ENCODE measurements around the gene MTHFR.

DNA sequence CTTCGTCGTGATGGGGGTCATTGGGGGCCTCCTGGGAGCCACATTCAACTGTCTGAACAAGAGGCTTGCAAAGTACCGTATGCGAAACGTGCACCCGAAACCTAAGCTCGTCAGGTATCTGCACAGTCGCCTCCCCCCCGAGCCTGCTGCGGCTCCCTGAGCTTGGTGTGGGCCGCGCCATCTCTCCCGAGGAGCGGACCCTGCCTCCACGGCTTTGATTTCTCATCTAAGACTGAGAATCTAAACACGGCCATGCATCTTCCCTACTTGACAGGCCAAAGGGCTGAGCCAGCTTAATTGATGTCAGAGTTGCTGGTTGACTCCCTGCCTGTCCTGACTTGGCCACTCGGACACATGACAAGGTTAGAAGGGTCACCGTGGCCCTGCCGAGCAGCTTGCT lies 22.7 kb upstream of the MTHFR start:
- TF ChIP-seq, protein P1, sequence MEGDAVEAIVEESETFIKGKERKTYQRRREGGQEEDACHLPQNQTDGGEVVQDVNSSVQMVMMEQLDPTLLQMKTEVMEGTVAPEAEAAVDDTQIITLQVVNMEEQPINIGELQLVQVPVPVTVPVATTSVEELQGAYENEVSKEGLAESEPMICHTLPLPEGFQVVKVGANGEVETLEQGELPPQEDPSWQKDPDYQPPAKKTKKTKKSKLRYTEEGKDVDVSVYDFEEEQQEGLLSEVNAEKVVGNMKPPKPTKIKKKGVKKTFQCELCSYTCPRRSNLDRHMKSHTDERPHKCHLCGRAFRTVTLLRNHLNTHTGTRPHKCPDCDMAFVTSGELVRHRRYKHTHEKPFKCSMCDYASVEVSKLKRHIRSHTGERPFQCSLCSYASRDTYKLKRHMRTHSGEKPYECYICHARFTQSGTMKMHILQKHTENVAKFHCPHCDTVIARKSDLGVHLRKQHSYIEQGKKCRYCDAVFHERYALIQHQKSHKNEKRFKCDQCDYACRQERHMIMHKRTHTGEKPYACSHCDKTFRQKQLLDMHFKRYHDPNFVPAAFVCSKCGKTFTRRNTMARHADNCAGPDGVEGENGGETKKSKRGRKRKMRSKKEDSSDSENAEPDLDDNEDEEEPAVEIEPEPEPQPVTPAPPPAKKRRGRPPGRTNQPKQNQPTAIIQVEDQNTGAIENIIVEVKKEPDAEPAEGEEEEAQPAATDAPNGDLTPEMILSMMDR (IDR thresholded peaks at IDR 0.05): no peak
- TF ChIP-seq POLR2A (IDR thresholded peaks at IDR 0.05): no peak
